Left cardiac atrium (tissue), 4 donors: ENCODE results near the gene PRR35. TPM values are rescaled to one million over a fixed set of nuclear protein-coding genes. Genes with fewer than 3 reads are reported as not detected.
A peak's percentile ranks its signal among the peaks of the same experiment; 100 is the strongest.

Experiments
- ATAC-seq, 2 donors: fragments of 200-7000 bp; cut with Tn5 transposase; one replicate each; pipeline ENCODE4 v1.9.1; 2020; ENCODE audit warnings: mild to moderate bottlenecking in 2 of 2, moderate library complexity in 2 of 2
- DNase-seq: peaks from one replicate; pipeline ENCODE4 v3.0.0-alpha.2; 2020
- intact Hi-C, 2 donors: fragments of 100-400 bp; cut with DNase I; formaldehyde crosslinking; loops; one replicate each; pipeline versions ENCODE4 v1.14.1 to v1.15.1; 2022 to 2023
- microRNA-seq, 2 donors: library from miRNA; unstranded; fragments of <30 nt; microRNA quantifications; one replicate each; pipeline ENCODE4 v1.2.0, GENCODE V29; 2020
- total RNA-seq, 2 donors: library from RNA; stranded (reverse); fragmentation: NEBNext Ultra II Directional; extraction: Animal tissue kit (Norgen Biotek cat#: 25700); gene quantifications; one replicate each; pipeline ENCODE4 v1.2.1, GENCODE V29; 2021
- donor health status: DM: no; HTN: yes; CAD: no.
- donor health status: DM: no; HTN: yes; CAD: no; lungs with severe emphysema.
- donor health status: DM: yes; HTN: yes; CAD: no.
- donor health status: Dilated cardiomyopathy.

PRR35 gene
- total RNA-seq, 2 donors from 2014 or later: not detected

- no peak for DNase-seq
- intact Hi-C loops: no loop called here
- ATAC-seq: no peak
Measured at GRCh38 chr16:600781-601180, 40.6 kb downstream of the PRR35 start.

GRCh38 chr16:603933-604332 lies 43.7 kb downstream of the PRR35 start:
- intact Hi-C loops: no loop called here
- ATAC-seq (no peak), DNase-seq (no peak)

GRCh38 chr16:606656-607307 lies 46.6 kb downstream of the PRR35 start:
- ATAC-seq: no peak
- DNase-seq: no peak
- intact Hi-C loops: no loop called here

GRCh38 chr16:608019-608418 lies 47.8 kb downstream of the PRR35 start:
- ATAC-seq (no peak), DNase-seq (no peak)
- intact Hi-C loops: no loop called here

- intact Hi-C loops: no loop called here
- ATAC-seq (no peak), DNase-seq (no peak)
Measured at GRCh38 chr16:609316-609715, 49.1 kb downstream of the PRR35 start.

- intact Hi-C loops: no loop called here
- DNase-seq (no peak), ATAC-seq (no peak)
Measured at GRCh38 chr16:609984-610383, 49.8 kb downstream of the PRR35 start.

GRCh38 chr16:610513-611381 lies 50.6 kb downstream of the PRR35 start:
- intact Hi-C loops: no loop called here
- no peak for DNase-seq
- ATAC-seq: peak; percentile 77 to 84

GRCh38 chr16:615122-615521 lies 54.9 kb downstream of the PRR35 start:
- no peak for ATAC-seq
- intact Hi-C loops: no loop called here
- no peak for DNase-seq

Small RNA genes within 50 kb of the gene (microRNA-seq; reads per million reads assigned to microRNA genes)
- gene MIR3176 (0.60 to 1.1 reads per million in 2 donors), gene MIR5587 (0.20 to 0.82 reads per million in 2 donors)

Other genes starting within 250 kb of the PRR35 start
- gene AXIN1, start 207.7 kb upstream of the PRR35 start, total RNA-seq: 10 to 100 TPM; 10.9 to 12.3 TPM
- 10 to 100 TPM; 63.2 to 63.4 TPM for gene MRPL28, start 189.9 kb upstream of the PRR35 start, total RNA-seq
- 10 to 100 TPM; 27.3 to 33.5 TPM for gene PGAP6, start 178.4 kb upstream of the PRR35 start, total RNA-seq
- 10 to 100 TPM; 45.3 to 71.1 TPM for gene NME4, start 163.2 kb upstream of the PRR35 start, total RNA-seq
- gene DECR2, start 158.5 kb upstream of the PRR35 start, total RNA-seq: 10 to 100 TPM in 1 of 2 donors, 1 to 10 TPM in 1; 8.9 to 15.9 TPM
- 10 to 100 TPM; 24.2 to 38.1 TPM for gene RAB11FIP3, start 134.7 kb upstream of the PRR35 start, total RNA-seq
- gene CAPN15, start 32.7 kb upstream of the PRR35 start, total RNA-seq: 10 to 100 TPM; 19.2 to 25.8 TPM
- under 1 TPM; 0.10 to 0.97 TPM for gene NHLRC4, start 6.6 kb downstream of the PRR35 start, total RNA-seq
- 10 to 100 TPM; 19.1 to 21.3 TPM for gene PIGQ, start 9.6 kb downstream of the PRR35 start, total RNA-seq
- 10 to 100 TPM in 1 of 2 donors, 1 to 10 TPM in 1; 9.9 to 13.5 TPM for gene RAB40C, start 29.7 kb downstream of the PRR35 start, total RNA-seq
- under 1 TPM; 0.21 to 0.50 TPM for gene WFIKKN1, start 70.6 kb downstream of the PRR35 start, total RNA-seq
- gene METTL26, start 75.9 kb downstream of the PRR35 start, total RNA-seq: 10 to 100 TPM; 42.8 to 61.8 TPM
- gene MCRIP2, start 81.4 kb downstream of the PRR35 start, total RNA-seq: 100 to 1,000 TPM in 1 of 2 donors, 10 to 100 TPM in 1; 92.8 to 117 TPM
- gene WDR90, start 89.0 kb downstream of the PRR35 start, total RNA-seq: 10 to 100 TPM in 1 of 2 donors, 1 to 10 TPM in 1; 9.6 to 15.5 TPM
- 100 to 1,000 TPM in 1 of 2 donors, 10 to 100 TPM in 1; 73.8 to 106 TPM for gene RHOT2, start 107.7 kb downstream of the PRR35 start, total RNA-seq
- 1 to 10 TPM; 1.2 TPM for gene RHBDL1, start 115.3 kb downstream of the PRR35 start, total RNA-seq
- 100 to 1,000 TPM in 1 of 2 donors, 10 to 100 TPM in 1; 89.1 to 101 TPM for gene STUB1, start 120.0 kb downstream of the PRR35 start, total RNA-seq
- 10 to 100 TPM; 45.5 to 48.9 TPM for gene JMJD8, start 123.9 kb downstream of the PRR35 start, total RNA-seq
- gene WDR24, start 130.0 kb downstream of the PRR35 start, total RNA-seq: 1 to 10 TPM; 8.2 TPM
- 1 to 10 TPM in 1 of 2 donors, under 1 TPM in 1; 0.32 to 1.0 TPM for gene FBXL16, start 145.4 kb downstream of the PRR35 start, total RNA-seq
- 10 to 100 TPM; 53.7 to 56.8 TPM for gene METRN, start 154.7 kb downstream of the PRR35 start, total RNA-seq
- 10 to 100 TPM; 32.5 to 36.8 TPM for gene ANTKMT, start 160.8 kb downstream of the PRR35 start, total RNA-seq
- gene CCDC78, start 166.0 kb downstream of the PRR35 start, total RNA-seq: under 1 TPM; 0.50 to 0.56 TPM
- 10 to 100 TPM; 12.0 to 15.8 TPM for gene HAGHL, start 166.7 kb downstream of the PRR35 start, total RNA-seq
- 10 to 100 TPM; 22.6 to 23.3 TPM for gene CIAO3, start 180.6 kb downstream of the PRR35 start, total RNA-seq
- 10 to 100 TPM; 12.6 to 13.0 TPM for gene MSLN, start 200.3 kb downstream of the PRR35 start, total RNA-seq
- 10 to 100 TPM; 11.1 to 11.4 TPM for gene RPUSD1, start 228.0 kb downstream of the PRR35 start, total RNA-seq
- gene CHTF18, start 228.2 kb downstream of the PRR35 start, total RNA-seq: 1 to 10 TPM; 4.7 to 8.8 TPM
- gene GNG13, start 240.3 kb downstream of the PRR35 start, total RNA-seq: not detected